HFFc6 (cell line): ENCODE measurements around the gene PTPRD. TPM values are rescaled to one million over a fixed set of nuclear protein-coding genes. Genes with fewer than 3 reads are reported as not detected.

Experiments used
- DNase-seq: peaks from one replicate; pipeline ENCODE4 v3.0.0-alpha.2; 2018
- H3K27ac Mint-ChIP-seq: 2 replicates; pipeline ENCODE4 v1.8.0; 2020; ENCODE audit warnings: mild to moderate bottlenecking, mixed read lengths
- H3K27me3 Mint-ChIP-seq: 2 replicates; pipeline ENCODE4 v1.8.0; 2021; ENCODE audit warnings: mild to moderate bottlenecking, moderate library complexity, mixed read lengths; ENCODE audit not compliant: insufficient read depth
- H3K36me3 Mint-ChIP-seq: 2 replicates; pipeline ENCODE4 v1.8.0; 2021; ENCODE audit warnings: low read depth, mixed read lengths
- H3K4me1 Mint-ChIP-seq: 2 replicates; pipeline ENCODE4 v1.8.0; 2020; ENCODE audit warnings: low read depth, mixed read lengths
- H3K4me3 Mint-ChIP-seq: 2 replicates; pipeline ENCODE4 v1.8.0; 2020; ENCODE audit warnings: mild to moderate bottlenecking, moderate library complexity, mixed read lengths
- H3K9me3 Mint-ChIP-seq: 2 replicates; pipeline ENCODE4 v1.8.0; 2020; ENCODE audit warnings: mild to moderate bottlenecking, mixed read lengths
- total RNA-seq, 6 experiments: library from RNA; stranded (reverse); fragmentation: NEBNext Ultra II Directional; extraction: Animal tissue kit (Norgen Biotek cat#: 25700); gene quantifications; 2 replicates in 1 of 6; 3 replicates in 5 of 6; pipeline ENCODE4 v1.2.3, GENCODE V29; 2021
- TF ChIP-seq, protein P1 (sequence below): fragments of 200-600 bp; sonication (generic); IDR thresholded peaks from 2 replicates; pipeline ENCODE4 v1.5.0; 2021; ENCODE audit warnings: antibody characterized with exemption, mild to moderate bottlenecking

The PTPRD gene
- total RNA-seq, 6 experiments from 2014 or later: not detected

DNA sequence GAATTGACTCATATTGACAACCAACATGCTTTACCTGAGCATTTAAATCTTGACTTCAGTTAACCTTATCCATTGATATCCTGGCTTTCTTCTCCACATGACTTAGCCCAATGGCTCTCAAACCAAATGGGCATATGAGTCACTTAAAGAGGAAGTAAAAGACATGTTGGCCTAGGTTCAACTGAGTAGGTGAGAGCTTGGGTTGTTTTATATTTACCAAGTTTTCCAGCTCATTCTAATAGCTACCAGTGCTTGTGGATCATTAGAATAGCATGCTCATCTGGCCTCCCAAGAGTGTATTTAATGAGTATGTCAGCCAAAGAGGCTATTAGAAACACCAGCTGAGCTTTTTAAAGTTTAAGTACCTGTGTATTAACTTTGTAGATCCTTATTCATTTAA, 1049.0 kb downstream of the PTPRD start:
- no peak overlapping the region for H3K4me3 Mint-ChIP-seq
- no peak overlapping the region for H3K27ac Mint-ChIP-seq
- H3K4me1 Mint-ChIP-seq: no peaks in the 10 kb centered on the region
- no peaks in the 10 kb centered on the region for H3K27me3 Mint-ChIP-seq
- DNase-seq: no peak
- TF ChIP-seq, protein P1, sequence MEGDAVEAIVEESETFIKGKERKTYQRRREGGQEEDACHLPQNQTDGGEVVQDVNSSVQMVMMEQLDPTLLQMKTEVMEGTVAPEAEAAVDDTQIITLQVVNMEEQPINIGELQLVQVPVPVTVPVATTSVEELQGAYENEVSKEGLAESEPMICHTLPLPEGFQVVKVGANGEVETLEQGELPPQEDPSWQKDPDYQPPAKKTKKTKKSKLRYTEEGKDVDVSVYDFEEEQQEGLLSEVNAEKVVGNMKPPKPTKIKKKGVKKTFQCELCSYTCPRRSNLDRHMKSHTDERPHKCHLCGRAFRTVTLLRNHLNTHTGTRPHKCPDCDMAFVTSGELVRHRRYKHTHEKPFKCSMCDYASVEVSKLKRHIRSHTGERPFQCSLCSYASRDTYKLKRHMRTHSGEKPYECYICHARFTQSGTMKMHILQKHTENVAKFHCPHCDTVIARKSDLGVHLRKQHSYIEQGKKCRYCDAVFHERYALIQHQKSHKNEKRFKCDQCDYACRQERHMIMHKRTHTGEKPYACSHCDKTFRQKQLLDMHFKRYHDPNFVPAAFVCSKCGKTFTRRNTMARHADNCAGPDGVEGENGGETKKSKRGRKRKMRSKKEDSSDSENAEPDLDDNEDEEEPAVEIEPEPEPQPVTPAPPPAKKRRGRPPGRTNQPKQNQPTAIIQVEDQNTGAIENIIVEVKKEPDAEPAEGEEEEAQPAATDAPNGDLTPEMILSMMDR: no peak
- H3K9me3 Mint-ChIP-seq: peaks cover 29% of the 10 kb centered on the region
- H3K36me3 Mint-ChIP-seq: no peaks in the 10 kb centered on the region

DNA sequence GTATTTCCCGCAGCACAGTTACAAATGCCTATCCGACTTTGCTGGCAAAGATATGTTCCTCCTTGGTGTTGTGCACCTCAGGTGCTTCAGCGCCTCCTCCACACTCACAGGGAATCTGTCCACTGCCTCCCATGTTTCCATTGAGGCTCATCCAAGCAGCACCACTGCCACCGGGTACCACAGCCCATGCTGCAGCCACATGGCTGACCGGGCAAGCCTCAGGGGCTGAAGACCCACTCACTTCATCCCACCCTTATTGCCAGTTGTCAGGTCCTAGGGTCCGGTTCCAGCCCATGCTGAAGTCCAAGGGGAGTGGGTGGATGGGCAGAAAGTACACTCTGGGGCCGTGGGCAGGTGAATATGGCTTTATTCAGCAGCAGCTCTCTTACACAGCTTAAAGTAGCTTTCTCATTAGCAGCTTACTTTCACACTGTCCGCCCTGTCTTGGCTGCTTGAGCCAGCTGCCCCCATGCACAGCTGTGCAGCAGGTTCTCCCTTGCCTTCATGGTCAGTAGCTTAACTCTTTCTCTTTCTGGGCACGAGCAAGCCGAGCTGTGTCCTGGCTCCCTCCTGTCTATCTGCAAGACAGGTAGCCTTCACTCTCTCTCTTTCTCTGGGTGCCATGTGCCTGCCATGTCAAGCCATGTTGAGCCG, 1052.3 kb downstream of the PTPRD start:
- Mint-ChIP-seq H3K27me3 (peaks cover 3% of the 10 kb centered on the region; the same call in 1 of the 2 replicates), H3K4me1 (no peaks in the 10 kb centered on the region), H3K9me3 (peaks cover 38% of the 10 kb centered on the region), H3K4me3 (no peak overlapping the region), H3K36me3 (no peaks in the 10 kb centered on the region), H3K27ac (no peak overlapping the region)
- TF ChIP-seq, protein P1: no peak
- no peak for DNase-seq

DNA sequence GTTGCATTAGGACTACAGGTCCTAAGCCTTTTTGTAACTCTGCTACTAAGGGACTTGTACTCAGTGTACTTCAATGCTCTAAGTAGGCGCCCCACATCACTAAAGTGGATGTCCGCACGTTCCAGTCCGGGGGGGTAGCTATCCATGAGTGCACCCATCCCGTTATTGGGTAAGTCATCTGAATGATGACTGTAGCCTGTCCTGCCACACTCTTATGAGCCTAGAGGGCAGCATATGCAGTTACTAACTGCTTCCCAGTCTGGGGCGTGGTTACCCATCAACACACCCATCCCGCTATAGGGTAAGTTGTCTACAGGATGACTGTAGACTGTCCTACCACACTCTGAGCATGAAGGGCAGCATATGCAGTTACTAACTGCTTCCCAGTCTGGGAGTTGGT, 1053.9 kb downstream of the PTPRD start:
- Mint-ChIP-seq H3K27me3 (peaks cover 3% of the 10 kb centered on the region; the same call in 1 of the 2 replicates), H3K36me3 (no peaks in the 10 kb centered on the region), H3K27ac (no peak overlapping the region), H3K4me1 (no peaks in the 10 kb centered on the region), H3K4me3 (no peak overlapping the region), H3K9me3 (peaks cover 45% of the 10 kb centered on the region)
- DNase-seq: no peak
- TF ChIP-seq, protein P1: no peak

DNA sequence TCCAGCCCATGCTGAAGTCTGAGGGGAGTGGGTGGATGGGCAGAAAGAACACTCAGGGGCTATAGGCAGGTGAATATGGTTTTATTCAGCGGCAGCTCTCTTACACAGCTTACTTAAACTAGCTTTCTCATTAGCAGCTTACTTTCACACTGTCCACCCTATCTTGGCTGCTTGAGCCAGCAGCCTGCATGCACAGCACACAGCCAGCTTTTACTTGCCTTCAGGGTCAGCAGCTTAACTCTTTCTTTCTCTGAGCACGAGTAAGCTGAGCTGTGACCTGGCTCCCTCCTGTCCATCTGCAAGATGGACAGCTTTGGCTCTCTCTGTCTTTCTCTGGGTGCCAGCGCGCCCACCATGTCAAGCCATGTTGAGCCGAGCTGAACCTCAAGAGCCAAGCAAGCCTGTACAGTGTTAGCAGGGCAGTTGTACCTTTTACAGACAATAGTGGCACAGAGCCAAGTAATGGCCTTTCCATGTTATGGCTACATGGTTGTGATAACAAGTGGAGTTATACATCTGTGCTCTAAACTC, 1054.9 kb downstream of the PTPRD start:
- Mint-ChIP-seq H3K27ac (no peak overlapping the region), H3K27me3 (peaks cover 3% of the 10 kb centered on the region; the same call in 1 of the 2 replicates), H3K4me1 (no peaks in the 10 kb centered on the region), H3K36me3 (no peaks in the 10 kb centered on the region), H3K9me3 (peaks cover 50% of the 10 kb centered on the region), H3K4me3 (no peak overlapping the region)
- TF ChIP-seq, protein P1: no peak
- DNase-seq: no peak

DNA sequence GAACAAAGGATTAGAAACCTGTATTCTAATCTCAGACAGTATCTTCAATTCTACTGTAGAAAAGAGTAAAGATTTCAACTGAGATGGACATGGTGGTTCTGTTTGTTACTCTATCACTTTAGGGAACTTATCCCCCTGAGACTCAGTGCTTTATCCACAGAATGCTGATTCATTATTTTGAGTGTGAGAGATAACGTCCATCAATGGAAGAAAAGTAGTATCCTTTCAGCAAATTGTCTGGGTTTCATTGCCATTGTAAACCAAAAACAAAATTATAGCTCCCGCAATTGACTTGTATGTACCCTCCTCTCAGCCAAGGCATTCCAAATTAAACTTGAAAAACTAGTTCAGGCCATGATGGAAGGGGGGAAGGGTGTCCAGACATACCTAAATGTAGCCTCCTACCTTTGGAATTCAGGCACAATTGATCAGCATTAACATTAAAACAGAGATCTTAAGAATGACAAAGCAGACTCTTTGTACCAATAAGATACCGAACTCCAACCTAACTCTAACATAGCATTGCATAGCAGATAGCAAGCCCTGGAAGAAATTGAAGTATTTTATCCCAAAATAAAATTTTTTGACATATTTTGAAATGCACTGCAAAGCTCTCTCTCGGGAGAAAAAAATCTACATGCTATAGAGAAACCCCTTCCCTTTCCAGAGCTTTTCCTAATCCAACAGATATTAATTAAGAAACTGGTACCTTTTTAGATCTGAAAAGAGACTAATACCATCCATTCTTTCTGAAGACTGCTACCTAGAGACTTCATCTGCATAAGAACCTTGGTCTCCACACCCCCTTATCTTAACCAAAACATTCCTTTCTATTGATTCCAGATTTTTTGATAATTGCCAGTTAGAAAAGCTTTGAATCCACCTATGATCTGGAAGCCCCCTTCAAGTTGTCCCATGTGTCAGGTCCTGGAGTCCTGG, 1055.7 kb downstream of the PTPRD start:
- H3K4me3 Mint-ChIP-seq: no peak overlapping the region
- H3K27me3 Mint-ChIP-seq: peaks cover 3% of the 10 kb centered on the region; the same call in 1 of the 2 replicates
- H3K9me3 Mint-ChIP-seq: peaks cover 45% of the 10 kb centered on the region
- H3K27ac Mint-ChIP-seq: no peak overlapping the region
- no peak for DNase-seq
- no peaks in the 10 kb centered on the region for H3K36me3 Mint-ChIP-seq
- TF ChIP-seq, protein P1: no peak
- H3K4me1 Mint-ChIP-seq: no peaks in the 10 kb centered on the region
